ENCODE measurements around the gene DICER1.
"Not testable (repeated sequence)": the region's sequence is repeated elsewhere in the genome, so short reads cannot be mapped to it uniquely, and the experiment has no call there.

Gene DICER1

GRCh38 chr14:95157327-95158189 lies at the start of gene DICER1:
Gene DICER1 (minus strand): TSS chr14:95157529. CDS start chr14:95133458, 24,071 bp downstream.
- DNase-seq (ENCODE audit: low read depth in 1 of 2, low spot score in 1 of 2), result peak; percentile 90 to 96

- no peak for DNase-seq (ENCODE audit: low read depth in 1 of 2, low spot score in 1 of 2)
Observed at GRCh38 chr14:95206534-95206933, 49.2 kb upstream of the DICER1 start.

GRCh38 chr14:95204705-95205104 lies 47.4 kb upstream of the DICER1 start:
- DNase-seq (ENCODE audit: low read depth in 1 of 2, low spot score in 1 of 2), result no peak

GRCh38 chr14:95201745-95202144 lies 44.4 kb upstream of the DICER1 start:
- not testable (repeated sequence) for DNase-seq (ENCODE audit: low read depth in 1 of 2, low spot score in 1 of 2)

- DNase-seq (ENCODE audit: low read depth in 1 of 2, low spot score in 1 of 2), result no peak
Observed at GRCh38 chr14:95200404-95200803, 43.1 kb upstream of the DICER1 start.

GRCh38 chr14:95199298-95199983 lies 42.1 kb upstream of the DICER1 start:
- no peak for DNase-seq (ENCODE audit: low read depth in 1 of 2, low spot score in 1 of 2)

- no peak for DNase-seq (ENCODE audit: low read depth in 1 of 2, low spot score in 1 of 2)
Observed at GRCh38 chr14:95198320-95198719, 41.0 kb upstream of the DICER1 start.

GRCh38 chr14:95197551-95197950 lies 40.2 kb upstream of the DICER1 start:
- no peak for DNase-seq (ENCODE audit: low read depth in 1 of 2, low spot score in 1 of 2)

GRCh38 chr14:95196826-95197545 lies 39.7 kb upstream of the DICER1 start:
- DNase-seq (ENCODE audit: low read depth in 1 of 2, low spot score in 1 of 2), result no peak

GRCh38 chr14:95196268-95196667 lies 38.9 kb upstream of the DICER1 start:
- DNase-seq (ENCODE audit: low read depth in 1 of 2, low spot score in 1 of 2), result no peak

- DNase-seq (ENCODE audit: low read depth in 1 of 2, low spot score in 1 of 2), result no peak
Observed at GRCh38 chr14:95195031-95195430, 37.7 kb upstream of the DICER1 start.

GRCh38 chr14:95193081-95193480 lies 35.8 kb upstream of the DICER1 start:
- no peak for DNase-seq (ENCODE audit: low read depth in 1 of 2, low spot score in 1 of 2)

- no peak for DNase-seq (ENCODE audit: low read depth in 1 of 2, low spot score in 1 of 2)
Observed at GRCh38 chr14:95192311-95192710, 35.0 kb upstream of the DICER1 start.

GRCh38 chr14:95191445-95192199 lies 34.3 kb upstream of the DICER1 start:
- no peak for DNase-seq (ENCODE audit: low read depth in 1 of 2, low spot score in 1 of 2)

- DNase-seq (ENCODE audit: low read depth in 1 of 2, low spot score in 1 of 2), result no peak
Observed at GRCh38 chr14:95190857-95191256, 33.5 kb upstream of the DICER1 start.

- DNase-seq (ENCODE audit: low read depth in 1 of 2, low spot score in 1 of 2), result no peak
Observed at GRCh38 chr14:95190346-95190840, 33.1 kb upstream of the DICER1 start.

- no peak for DNase-seq (ENCODE audit: low read depth in 1 of 2, low spot score in 1 of 2)
Observed at GRCh38 chr14:95189367-95190132, 32.2 kb upstream of the DICER1 start.

- no peak for DNase-seq (ENCODE audit: low read depth in 1 of 2, low spot score in 1 of 2)
Observed at GRCh38 chr14:95188380-95188779, 31.1 kb upstream of the DICER1 start.

- no peak for DNase-seq (ENCODE audit: low read depth in 1 of 2, low spot score in 1 of 2)
Observed at GRCh38 chr14:95185767-95186392, 28.6 kb upstream of the DICER1 start.

Data from stimulated activated CD4-positive, alpha-beta T cell treated with anti-CD3 and anti-CD28 coated beads, Interleukin-15, amount 100 ng/mL, for 1 hour (primary cell).